Measurements from ENCODE around the gene DNAH9.

DNAH9 gene

DNA sequence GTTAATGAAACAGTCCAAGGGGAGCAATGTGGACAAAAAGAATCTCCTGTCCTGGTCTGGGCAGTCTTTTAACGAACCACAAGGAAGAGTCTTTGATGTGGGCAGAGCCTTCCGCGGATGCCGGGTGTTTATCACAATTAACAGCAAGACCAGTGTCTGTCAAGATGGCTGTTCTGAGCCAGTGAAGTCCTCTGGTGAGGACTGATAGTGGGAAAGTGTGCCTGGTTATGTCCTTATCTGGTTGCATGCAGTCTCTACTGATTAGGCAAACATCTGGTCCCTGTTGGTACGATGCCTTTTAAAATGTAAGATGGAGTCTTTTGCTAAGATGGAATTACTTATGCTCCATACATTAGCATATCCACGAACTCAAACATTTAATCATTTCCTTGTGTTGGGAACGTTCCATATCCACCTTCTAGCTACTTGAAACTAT is 310.5 kb downstream of the DNAH9 start:
- WGBS (ENCODE audit: extremely low coverage, insufficient coverage, low lambda C conversion rate) = no CpG with 5 or more reads among the region's 7 CpGs
- Histone ChIP-seq H4K8ac (ENCODE audit: low read depth, low read length) (no peak overlapping the region), H3K4me3 (ENCODE audit: low read length) (no peak overlapping the region), H3K4me1 (ENCODE audit: control insufficient read depth, low read depth, low read length) (no peaks in the 10 kb centered on the region), H4K5ac (ENCODE audit: low read length) (no peak overlapping the region), H3K56ac (ENCODE audit: low read length) (no peak overlapping the region), H3K79me1 (ENCODE audit: low read length) (no peaks in the 10 kb centered on the region), H2AK5ac (ENCODE audit: low read length) (no peak overlapping the region), H3K23ac (ENCODE audit: low read length) (no peak overlapping the region), H3K36me3 (ENCODE audit: control insufficient read depth, insufficient read depth, low read length) (no peaks in the 10 kb centered on the region), H2BK5ac (ENCODE audit: low read length) (no peak overlapping the region), H3K4ac (ENCODE audit: low read depth, low read length) (no peak overlapping the region), H2BK15ac (replicated peaks; ENCODE audit: low read depth) (no peak overlapping the region), H3K79me2 (ENCODE audit: control insufficient read depth, insufficient read depth, low read length) (no peaks in the 10 kb centered on the region), H3K27me3 (ENCODE audit: insufficient read depth, low read length, poor library complexity) (no peaks in the 10 kb centered on the region), H3K27ac (ENCODE audit: low read depth, low read length) (no peak overlapping the region), H3K4me2 (ENCODE audit: low read length) (no peak overlapping the region), H3K9ac (ENCODE audit: low read length) (no peak overlapping the region), H2BK120ac (ENCODE audit: low read depth, low read length) (no peak overlapping the region), H3K18ac (ENCODE audit: low read length) (no peak overlapping the region)
- peak; percentile 89 for DNase-seq

DNA sequence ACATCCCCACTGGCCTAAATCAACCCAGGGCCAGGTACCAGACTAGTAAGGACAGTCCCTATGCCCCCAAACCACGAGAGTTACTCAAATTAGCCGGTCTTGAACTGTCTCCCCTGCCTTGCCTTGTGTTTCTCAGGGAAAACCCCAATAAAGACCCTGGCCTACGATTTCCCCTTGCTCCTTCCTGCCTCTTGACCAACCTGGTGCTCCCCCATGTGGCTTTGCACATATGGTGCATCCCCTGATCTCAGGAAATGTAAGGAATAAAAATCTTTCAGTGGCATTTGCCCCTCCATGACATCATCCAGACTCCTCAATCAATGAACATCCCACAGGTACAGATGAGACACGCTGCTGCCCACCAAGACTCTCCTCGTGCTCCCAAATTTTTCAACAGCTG is 311.1 kb downstream of the DNAH9 start:
- H2BK120ac ChIP-seq (ENCODE audit: low read depth, low read length) = no peak overlapping the region
- no peaks in the 10 kb centered on the region for H3K79me2 ChIP-seq (ENCODE audit: control insufficient read depth, insufficient read depth, low read length)
- no peaks in the 10 kb centered on the region for H3K4me1 ChIP-seq (ENCODE audit: control insufficient read depth, low read depth, low read length)
- H3K56ac ChIP-seq (ENCODE audit: low read length) = no peak overlapping the region
- no peak overlapping the region for H3K4me2 ChIP-seq (ENCODE audit: low read length)
- H2BK15ac ChIP-seq (replicated peaks; ENCODE audit: low read depth) = no peak overlapping the region
- H3K18ac ChIP-seq (ENCODE audit: low read length) = no peak overlapping the region
- WGBS (ENCODE audit: extremely low coverage, insufficient coverage, low lambda C conversion rate) = no CpG with 5 or more reads among the region's 5 CpGs
- peak overlapping the region; percentile 30 for H3K27ac ChIP-seq (ENCODE audit: low read depth, low read length)
- no peak overlapping the region for H4K8ac ChIP-seq (ENCODE audit: low read depth, low read length)
- H3K4me3 ChIP-seq (ENCODE audit: low read length) = no peak overlapping the region
- H3K9ac ChIP-seq (ENCODE audit: low read length) = no peak overlapping the region
- H3K27me3 ChIP-seq (ENCODE audit: insufficient read depth, low read length, poor library complexity) = no peaks in the 10 kb centered on the region
- DNase-seq = peak; percentile 75
- no peak overlapping the region for H2AK5ac ChIP-seq (ENCODE audit: low read length)
- H2BK5ac ChIP-seq (ENCODE audit: low read length) = peak overlapping the region; percentile 40
- H3K4ac ChIP-seq (ENCODE audit: low read depth, low read length) = no peak overlapping the region
- H3K23ac ChIP-seq (ENCODE audit: low read length) = no peak overlapping the region
- H3K36me3 ChIP-seq (ENCODE audit: control insufficient read depth, insufficient read depth, low read length) = no peaks in the 10 kb centered on the region
- no peaks in the 10 kb centered on the region for H3K79me1 ChIP-seq (ENCODE audit: low read length)
- peak overlapping the region; percentile 3 for H4K5ac ChIP-seq (ENCODE audit: low read length)

DNA sequence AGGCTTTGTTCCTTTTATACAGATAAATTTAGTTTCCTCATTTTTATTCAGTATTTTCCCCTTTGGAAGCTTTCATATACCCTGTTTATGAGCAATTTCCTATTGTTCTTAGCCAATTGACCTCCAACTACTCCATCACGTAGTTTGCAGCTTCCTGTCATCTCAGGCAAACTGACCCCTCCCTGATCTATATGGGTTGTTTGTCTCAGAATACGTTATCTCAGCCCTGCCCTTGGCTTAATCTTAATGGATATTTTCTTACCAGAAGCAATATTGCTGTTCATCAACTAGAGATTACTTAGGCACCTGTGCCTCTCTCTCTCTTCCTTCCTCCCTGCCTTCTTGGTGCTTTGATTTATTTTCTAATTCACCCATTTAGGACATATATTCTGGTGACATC is 317.8 kb downstream of the DNAH9 start:
- H4K5ac ChIP-seq (ENCODE audit: low read length) = no peak overlapping the region
- no CpG with 5 or more reads among the region's 2 CpGs for WGBS (ENCODE audit: extremely low coverage, insufficient coverage, low lambda C conversion rate)
- DNase-seq = no peak
- no peak overlapping the region for H2AK5ac ChIP-seq (ENCODE audit: low read length)
- no peak overlapping the region for H3K4me3 ChIP-seq (ENCODE audit: low read length)
- H3K9ac ChIP-seq (ENCODE audit: low read length) = no peak overlapping the region
- H3K18ac ChIP-seq (ENCODE audit: low read length) = no peak overlapping the region
- no peak overlapping the region for H4K8ac ChIP-seq (ENCODE audit: low read depth, low read length)
- no peak overlapping the region for H3K23ac ChIP-seq (ENCODE audit: low read length)
- H2BK15ac ChIP-seq (replicated peaks; ENCODE audit: low read depth) = no peak overlapping the region
- H3K4ac ChIP-seq (ENCODE audit: low read depth, low read length) = no peak overlapping the region
- no peak overlapping the region for H2BK120ac ChIP-seq (ENCODE audit: low read depth, low read length)
- H3K79me1 ChIP-seq (ENCODE audit: low read length) = no peaks in the 10 kb centered on the region
- H3K27me3 ChIP-seq (ENCODE audit: insufficient read depth, low read length, poor library complexity) = no peaks in the 10 kb centered on the region
- no peak overlapping the region for H3K27ac ChIP-seq (ENCODE audit: low read depth, low read length)
- no peak overlapping the region for H3K4me2 ChIP-seq (ENCODE audit: low read length)
- H3K4me1 ChIP-seq (ENCODE audit: control insufficient read depth, low read depth, low read length) = no peaks in the 10 kb centered on the region
- H3K56ac ChIP-seq (ENCODE audit: low read length) = no peak overlapping the region
- H2BK5ac ChIP-seq (ENCODE audit: low read length) = no peak overlapping the region
- H3K36me3 ChIP-seq (ENCODE audit: control insufficient read depth, insufficient read depth, low read length) = no peaks in the 10 kb centered on the region
- no peaks in the 10 kb centered on the region for H3K79me2 ChIP-seq (ENCODE audit: control insufficient read depth, insufficient read depth, low read length)

DNA sequence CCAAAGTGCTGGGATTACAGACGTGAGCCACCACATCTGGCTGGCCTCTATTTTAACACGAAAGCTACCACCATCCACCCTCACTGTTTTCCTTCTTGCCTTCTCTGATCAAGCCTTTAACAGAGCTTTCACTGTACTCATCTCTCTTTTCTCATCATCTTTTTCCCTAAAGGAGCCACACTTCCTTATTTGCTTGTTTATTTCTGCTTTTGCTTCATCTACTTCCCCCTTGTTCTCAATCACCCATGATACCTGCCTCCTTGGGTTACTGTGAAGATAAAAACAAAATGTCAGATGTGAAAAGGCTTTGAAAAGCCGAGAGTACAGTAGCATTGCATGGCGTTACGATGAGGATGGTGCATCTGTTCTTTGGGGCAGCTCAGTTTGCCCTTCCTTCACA is 319.1 kb downstream of the DNAH9 start:
- Histone ChIP-seq H2AK5ac (ENCODE audit: low read length) (no peak overlapping the region), H3K36me3 (ENCODE audit: control insufficient read depth, insufficient read depth, low read length) (no peaks in the 10 kb centered on the region), H3K27ac (ENCODE audit: low read depth, low read length) (no peak overlapping the region), H3K79me2 (ENCODE audit: control insufficient read depth, insufficient read depth, low read length) (no peaks in the 10 kb centered on the region), H3K18ac (ENCODE audit: low read length) (no peak overlapping the region), H4K5ac (ENCODE audit: low read length) (no peak overlapping the region), H2BK5ac (ENCODE audit: low read length) (no peak overlapping the region), H3K56ac (ENCODE audit: low read length) (no peak overlapping the region), H3K4me3 (ENCODE audit: low read length) (no peak overlapping the region), H3K4me2 (ENCODE audit: low read length) (no peak overlapping the region), H3K9ac (ENCODE audit: low read length) (no peak overlapping the region), H4K8ac (ENCODE audit: low read depth, low read length) (no peak overlapping the region), H3K27me3 (ENCODE audit: insufficient read depth, low read length, poor library complexity) (no peaks in the 10 kb centered on the region), H3K4me1 (ENCODE audit: control insufficient read depth, low read depth, low read length) (no peaks in the 10 kb centered on the region), H3K23ac (ENCODE audit: low read length) (no peak overlapping the region), H2BK15ac (replicated peaks; ENCODE audit: low read depth) (no peak overlapping the region), H3K79me1 (ENCODE audit: low read length) (no peaks in the 10 kb centered on the region), H2BK120ac (ENCODE audit: low read depth, low read length) (no peak overlapping the region), H3K4ac (ENCODE audit: low read depth, low read length) (no peak overlapping the region)
- no CpG with 5 or more reads among the region's 5 CpGs for WGBS (ENCODE audit: extremely low coverage, insufficient coverage, low lambda C conversion rate)
- DNase-seq = no peak

DNA sequence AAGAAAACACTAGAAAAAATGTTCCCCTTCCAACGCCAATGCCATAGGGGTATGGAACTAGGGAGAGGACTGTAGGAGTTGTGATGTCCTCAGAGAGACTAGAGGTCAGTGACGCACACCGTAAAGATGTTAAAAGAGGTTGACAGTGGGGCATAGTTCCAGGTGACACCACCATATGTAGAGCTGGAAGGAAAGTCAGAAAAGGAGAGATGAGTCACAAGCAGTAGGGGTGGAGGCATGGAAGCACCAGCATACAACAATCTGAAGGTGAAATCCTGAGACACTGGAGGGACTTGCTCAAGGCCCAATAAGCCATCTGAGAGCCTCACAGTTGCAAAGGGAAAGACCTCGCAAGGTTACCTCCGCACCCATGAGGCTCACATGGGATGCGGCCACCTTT is 323.0 kb downstream of the DNAH9 start:
- Histone ChIP-seq H3K9ac (ENCODE audit: low read length) (no peak overlapping the region), H3K4ac (ENCODE audit: low read depth, low read length) (no peak overlapping the region), H3K36me3 (ENCODE audit: control insufficient read depth, insufficient read depth, low read length) (no peaks in the 10 kb centered on the region), H3K79me2 (ENCODE audit: control insufficient read depth, insufficient read depth, low read length) (no peaks in the 10 kb centered on the region), H2BK15ac (replicated peaks; ENCODE audit: low read depth) (no peak overlapping the region), H3K56ac (ENCODE audit: low read length) (no peak overlapping the region), H4K8ac (ENCODE audit: low read depth, low read length) (no peak overlapping the region), H3K4me2 (ENCODE audit: low read length) (no peak overlapping the region), H2AK5ac (ENCODE audit: low read length) (no peak overlapping the region), H3K79me1 (ENCODE audit: low read length) (no peaks in the 10 kb centered on the region), H3K27ac (ENCODE audit: low read depth, low read length) (no peak overlapping the region), H2BK120ac (ENCODE audit: low read depth, low read length) (no peak overlapping the region), H3K18ac (ENCODE audit: low read length) (no peak overlapping the region), H4K5ac (ENCODE audit: low read length) (no peak overlapping the region), H3K4me1 (ENCODE audit: control insufficient read depth, low read depth, low read length) (no peaks in the 10 kb centered on the region), H3K27me3 (ENCODE audit: insufficient read depth, low read length, poor library complexity) (no peaks in the 10 kb centered on the region), H2BK5ac (ENCODE audit: low read length) (no peak overlapping the region), H3K23ac (ENCODE audit: low read length) (no peak overlapping the region), H3K4me3 (ENCODE audit: low read length) (no peak overlapping the region)
- DNase-seq = no peak
- WGBS (ENCODE audit: extremely low coverage, insufficient coverage, low lambda C conversion rate) = no CpG with 5 or more reads among the region's 6 CpGs

DNA sequence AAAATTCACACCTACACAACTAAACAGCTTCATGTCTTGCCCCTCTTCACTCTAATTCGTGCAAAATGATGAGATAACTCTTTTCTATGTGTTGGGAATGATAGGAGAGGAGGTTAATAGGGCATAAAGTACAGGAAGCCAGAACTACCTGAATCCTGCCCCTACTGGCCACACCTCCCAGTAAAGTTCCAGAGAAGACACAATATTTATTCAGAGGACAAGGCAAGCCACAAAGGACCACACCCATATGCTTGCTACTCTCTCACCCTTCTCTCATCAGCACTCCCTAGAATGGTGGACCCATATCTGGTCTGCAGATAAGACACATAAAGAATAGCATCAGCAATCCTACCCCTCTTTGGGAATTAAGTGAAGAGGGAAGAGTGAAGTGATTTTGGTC is 324.4 kb downstream of the DNAH9 start:
- H3K18ac ChIP-seq (ENCODE audit: low read length) = no peak overlapping the region
- H4K5ac ChIP-seq (ENCODE audit: low read length) = no peak overlapping the region
- no peak overlapping the region for H2BK120ac ChIP-seq (ENCODE audit: low read depth, low read length)
- no peaks in the 10 kb centered on the region for H3K27me3 ChIP-seq (ENCODE audit: insufficient read depth, low read length, poor library complexity)
- H3K56ac ChIP-seq (ENCODE audit: low read length) = no peak overlapping the region
- DNase-seq = no peak
- H3K27ac ChIP-seq (ENCODE audit: low read depth, low read length) = no peak overlapping the region
- no peaks in the 10 kb centered on the region for H3K4me1 ChIP-seq (ENCODE audit: control insufficient read depth, low read depth, low read length)
- H3K79me1 ChIP-seq (ENCODE audit: low read length) = no peaks in the 10 kb centered on the region
- no peak overlapping the region for H2BK15ac ChIP-seq (replicated peaks; ENCODE audit: low read depth)
- no CpG with 5 or more reads among the region's 1 CpG for WGBS (ENCODE audit: extremely low coverage, insufficient coverage, low lambda C conversion rate)
- H3K9ac ChIP-seq (ENCODE audit: low read length) = no peak overlapping the region
- H3K36me3 ChIP-seq (ENCODE audit: control insufficient read depth, insufficient read depth, low read length) = no peaks in the 10 kb centered on the region
- H2BK5ac ChIP-seq (ENCODE audit: low read length) = no peak overlapping the region
- H3K4ac ChIP-seq (ENCODE audit: low read depth, low read length) = no peak overlapping the region
- no peak overlapping the region for H3K23ac ChIP-seq (ENCODE audit: low read length)
- no peaks in the 10 kb centered on the region for H3K79me2 ChIP-seq (ENCODE audit: control insufficient read depth, insufficient read depth, low read length)
- H2AK5ac ChIP-seq (ENCODE audit: low read length) = no peak overlapping the region
- H3K4me2 ChIP-seq (ENCODE audit: low read length) = no peak overlapping the region
- H3K4me3 ChIP-seq (ENCODE audit: low read length) = no peak overlapping the region
- H4K8ac ChIP-seq (ENCODE audit: low read depth, low read length) = no peak overlapping the region

All from mesendoderm (in vitro differentiated cells).